Fibroblast of villous mesenchyme (primary cell): ENCODE measurements around the gene USP43. TPM values are rescaled to one million over a fixed set of nuclear protein-coding genes. Genes with fewer than 3 reads are reported as not detected.
"Not testable (repeated sequence)": the region's sequence is repeated elsewhere in the genome, so short reads cannot be mapped to it uniquely, and the experiment has no call there.

Source experiments
- DNase-seq: peaks from one replicate; pipeline ENCODE4 v3.0.0-alpha.2; 2010; ENCODE audit warnings: low read depth
- H3K4me3 ChIP-seq: 2 replicates; pipeline ENCODE4 v1.5.1; 2011; ENCODE audit warnings: low read depth, mild to moderate bottlenecking, low read length
- total RNA-seq: library from RNA; depleted of rRNA; stranded (reverse); fragments of >200 nt; gene quantifications from 2 replicates; pipeline ENCODE4 v1.2.3, GENCODE V29; 2012
- TF ChIP-seq, protein P1 (sequence below): IDR thresholded peaks from 2 replicates; pipeline ENCODE4 v1.5.1; 2012; ENCODE audit warnings: low read depth, mild to moderate bottlenecking, low read length; ENCODE audit not compliant: insufficient read depth

USP43 gene
- total RNA-seq, 1 donor, result not detected

- DNase-seq, result no peak
- TF ChIP-seq, protein P1, sequence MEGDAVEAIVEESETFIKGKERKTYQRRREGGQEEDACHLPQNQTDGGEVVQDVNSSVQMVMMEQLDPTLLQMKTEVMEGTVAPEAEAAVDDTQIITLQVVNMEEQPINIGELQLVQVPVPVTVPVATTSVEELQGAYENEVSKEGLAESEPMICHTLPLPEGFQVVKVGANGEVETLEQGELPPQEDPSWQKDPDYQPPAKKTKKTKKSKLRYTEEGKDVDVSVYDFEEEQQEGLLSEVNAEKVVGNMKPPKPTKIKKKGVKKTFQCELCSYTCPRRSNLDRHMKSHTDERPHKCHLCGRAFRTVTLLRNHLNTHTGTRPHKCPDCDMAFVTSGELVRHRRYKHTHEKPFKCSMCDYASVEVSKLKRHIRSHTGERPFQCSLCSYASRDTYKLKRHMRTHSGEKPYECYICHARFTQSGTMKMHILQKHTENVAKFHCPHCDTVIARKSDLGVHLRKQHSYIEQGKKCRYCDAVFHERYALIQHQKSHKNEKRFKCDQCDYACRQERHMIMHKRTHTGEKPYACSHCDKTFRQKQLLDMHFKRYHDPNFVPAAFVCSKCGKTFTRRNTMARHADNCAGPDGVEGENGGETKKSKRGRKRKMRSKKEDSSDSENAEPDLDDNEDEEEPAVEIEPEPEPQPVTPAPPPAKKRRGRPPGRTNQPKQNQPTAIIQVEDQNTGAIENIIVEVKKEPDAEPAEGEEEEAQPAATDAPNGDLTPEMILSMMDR, result no peak
- H3K4me3 ChIP-seq, result no peak overlapping the region
Observed at GRCh38 chr17:9661027-9661426, 15.7 kb downstream of the USP43 start.

DNA sequence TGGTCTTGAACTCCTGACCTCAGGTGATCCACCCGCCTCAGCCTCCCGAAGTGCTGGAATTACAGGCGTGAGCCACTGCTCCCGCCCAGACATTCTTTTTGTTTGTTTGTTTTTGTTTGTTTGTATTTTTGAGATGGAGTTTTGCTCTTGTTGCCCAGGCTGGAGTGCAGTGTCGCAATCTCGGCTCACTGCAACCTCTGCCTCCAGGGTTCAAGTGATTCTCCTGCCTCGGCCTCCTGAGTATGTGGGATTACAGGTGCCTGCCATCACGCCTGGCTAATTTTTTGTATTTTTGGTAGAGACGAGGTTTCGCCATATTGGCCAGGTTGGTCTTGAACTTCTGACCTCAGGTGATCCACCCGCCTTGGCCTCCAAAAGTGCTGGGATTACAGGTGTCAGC, 18.2 kb downstream of the USP43 start:
- H3K4me3 ChIP-seq, DNase-seq: not testable (repeated sequence)

- DNase-seq, result no peak
- no peak overlapping the region for H3K4me3 ChIP-seq
- TF ChIP-seq, protein P1, result no peak
Observed at GRCh38 chr17:9666461-9667050, 21.2 kb downstream of the USP43 start.

GRCh38 chr17:9668517-9668916, 23.2 kb downstream of the USP43 start:
- H3K4me3 ChIP-seq, result no peak overlapping the region
- TF ChIP-seq, protein P1, result no peak
- DNase-seq, result peak; percentile 33

- TF ChIP-seq, protein P1, result no peak
- no peak for DNase-seq
- H3K4me3 ChIP-seq, result no peak overlapping the region
Observed at GRCh38 chr17:9669551-9670008, 24.3 kb downstream of the USP43 start.

DNA sequence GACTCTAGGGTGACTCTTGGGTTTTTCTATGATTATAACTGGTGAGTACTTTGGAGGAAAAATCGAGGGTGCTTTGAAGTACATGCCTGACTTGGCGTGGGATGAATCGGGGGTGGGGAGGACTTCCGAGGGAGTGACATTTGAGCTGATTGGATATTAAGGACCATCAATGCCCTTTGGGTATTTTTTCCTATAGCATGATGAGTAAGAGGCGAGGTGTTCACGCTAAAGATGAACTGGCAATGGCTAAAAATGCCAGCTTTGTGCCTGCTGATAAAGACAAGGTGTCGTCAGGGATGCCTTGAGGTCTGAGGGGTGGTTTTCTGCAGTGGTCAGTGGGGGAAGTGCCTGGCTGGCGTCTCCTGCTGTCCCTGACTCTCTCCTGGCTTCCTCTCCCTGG, 25.3 kb downstream of the USP43 start:
- TF ChIP-seq, protein P1, result no peak
- no peak for DNase-seq
- H3K4me3 ChIP-seq, result no peak overlapping the region

GRCh38 chr17:9671559-9671958, 26.2 kb downstream of the USP43 start:
- no peak overlapping the region for H3K4me3 ChIP-seq
- TF ChIP-seq, protein P1, result no peak
- no peak for DNase-seq
